PC-3 (cell line): Measurements from ENCODE around the gene TROAP. TPM values are rescaled to one million over a fixed set of nuclear protein-coding genes. Genes with fewer than 3 reads are reported as not detected.

Experiments used
- ATAC-seq: fragments of 200-7000 bp; cut with Tn5 transposase; 2 replicates; pipeline ENCODE4 v1.9.1; 2020; ENCODE audit warnings: mild to moderate bottlenecking, moderate library complexity
- BruUV-seq: library from RNA; stranded (reverse); fragments of 400-500 nt; replicated peaks from 2 replicates; lab custom pipeline; 2021; lab: Mats Ljungman, UMichigan
- CTCF ChIA-PET: fragments of 300-600 bp; sonication (Branson Sonifier 250); formaldehyde crosslinking; loops from one replicate; lab custom pipeline; 2022; ENCODE audit warnings: antibody characterized with exemption; lab: Charles Lee
- POLR2A ChIA-PET: fragments of 300-600 bp; sonication (Branson Sonifier 250); formaldehyde crosslinking; loops from one replicate; lab custom pipeline; 2022; ENCODE audit warnings: antibody characterized with exemption; ENCODE audit not compliant: unreplicated experiment; lab: Charles Lee
- DNase-seq: peaks from one replicate; pipeline ENCODE4 v3.0.0-alpha.2; 2015
- H2AFZ ChIP-seq: fragments of 300-600 bp; sonication (generic); 2 replicates; pipeline ENCODE4 v1.6.0; 2016; ENCODE audit warnings: antibody characterized with exemption, low read length
- H3F3A ChIP-seq: fragments of 300-600 bp; sonication (generic); one replicate; pipeline ENCODE4 v1.6.0; 2017; ENCODE audit warnings: antibody characterized with exemption, low read length, control low read depth, mild to moderate bottlenecking; ENCODE audit not compliant: unreplicated experiment
- H3K27ac ChIP-seq: fragments of 300-600 bp; sonication (generic); 2 replicates; pipeline ENCODE4 v1.5.1; 2016; ENCODE audit warnings: mild to moderate bottlenecking, low read length
- H3K27me3 ChIP-seq: fragments of 300-600 bp; sonication (generic); 2 replicates; pipeline ENCODE4 v1.6.1; 2016; ENCODE audit warnings: low read length, mixed read lengths
- H3K36me3 ChIP-seq: fragments of 300-600 bp; sonication (generic); 2 replicates; pipeline ENCODE4 v1.6.1; 2016; ENCODE audit warnings: low read depth, mixed run types, low read length, mixed read lengths
- H3K4me1 ChIP-seq: fragments of 300-600 bp; sonication (generic); 2 replicates; pipeline ENCODE4 v1.5.1; 2016; ENCODE audit warnings: low read length; ENCODE audit not compliant: insufficient read depth
- H3K4me2 ChIP-seq: fragments of 300-600 bp; sonication (generic); 2 replicates; pipeline ENCODE4 v1.6.0; 2016; ENCODE audit warnings: low read length
- H3K4me3 ChIP-seq: fragments of 300-600 bp; sonication (generic); 2 replicates; pipeline ENCODE4 v1.5.1; 2016; ENCODE audit warnings: mild to moderate bottlenecking, low read length, mixed read lengths
- H3K79me2 ChIP-seq: fragments of 300-600 bp; sonication (generic); 2 replicates; pipeline ENCODE4 v1.6.1; 2017; ENCODE audit warnings: low read length, mixed read lengths
- H3K9ac ChIP-seq: fragments of 300-600 bp; sonication (generic); 2 replicates; pipeline ENCODE4 v1.6.0; 2016; ENCODE audit warnings: mild to moderate bottlenecking, low read length
- H3K9me2 ChIP-seq: fragments of 300-600 bp; sonication (generic); replicated peaks from 2 replicates; pipeline ENCODE4 v1.6.1; 2016; ENCODE audit warnings: mixed run types, low read length, mixed read lengths
- H3K9me3 ChIP-seq: fragments of 300-600 bp; sonication (generic); 2 replicates; pipeline ENCODE4 v1.6.1; 2016; ENCODE audit warnings: low read length, mixed read lengths
- H4K20me1 ChIP-seq: fragments of 300-600 bp; sonication (generic); 2 replicates; pipeline ENCODE4 v1.6.1; 2016; ENCODE audit warnings: low read length, mixed read lengths
- CTCF ChIP-seq: fragments of 300-600 bp; sonication (generic); conservative IDR thresholded peaks from 2 replicates; pipeline ENCODE4 v1.5.1; 2017; ENCODE audit warnings: antibody characterized with exemption, low read depth, mild to moderate bottlenecking, low read length
- EZH2 ChIP-seq: fragments of 300-600 bp; sonication (generic); IDR thresholded peaks from one replicate; pipeline ENCODE4 v1.6.1; 2017; ENCODE audit warnings: antibody characterized with exemption, mild to moderate bottlenecking, low read length; ENCODE audit not compliant: unreplicated experiment
- EZH2phosphoT487 ChIP-seq: fragments of 300-600 bp; sonication (generic); IDR thresholded peaks from 2 replicates; pipeline ENCODE4 v1.6.1; 2018; ENCODE audit warnings: mild to moderate bottlenecking, antibody characterized with exemption, low read length, borderline replicate concordance
- intact Hi-C: fragments of 100-400 bp; cut with micrococcal nuclease; formaldehyde crosslinking; loops from 2 replicates; pipeline ENCODE4 v1.9.0; 2023
- total RNA-seq: library from RNA; depleted of rRNA; stranded (reverse); fragments of >200 nt; gene quantifications from 2 replicates; pipeline ENCODE4 v1.2.3, GENCODE V29; 2014

Gene TROAP
- total RNA-seq, 1 experiment from 2014 or later: 103 TPM

GRCh38 chr12:49338830-49339463, 15.9 kb downstream of the TROAP start:
- ChIA-PET CTCF (no interaction called here), POLR2A (interaction anchor here (0.6 kb wide), 1 partner anchor 15 kb away, joined by 7 read pairs; no protein-coding TSS in a partner anchor)
- Histone ChIP-seq H3K4me2 (no peak overlapping the region), H3F3A (no peaks in the 10 kb centered on the region), H3K9me2 (no peaks in the 10 kb centered on the region), H3K27ac (no peak overlapping the region), H3K9me3 (no peaks in the 10 kb centered on the region), H3K79me2 (no peaks in the 10 kb centered on the region), H3K36me3 (no peaks in the 10 kb centered on the region), H3K4me3 (no peak overlapping the region), H2AFZ (no peak overlapping the region), H4K20me1 (no peaks in the 10 kb centered on the region), H3K27me3 (no peaks in the 10 kb centered on the region), H3K9ac (no peak overlapping the region), H3K4me1 (peaks cover 8% of the 10 kb centered on the region; the same call in 1 of the 2 replicates)
- BruUV-seq: no TSS peak
- DNase-seq (no peak), ATAC-seq (no peak)
- TF ChIP-seq CTCF: no peak
- no peak for TF ChIP-seq EZH2
- TF ChIP-seq EZH2phosphoT487: no peak
- intact Hi-C loops: no loop called here

GRCh38 chr12:49339464-49339861, 16.4 kb downstream of the TROAP start:
- Histone ChIP-seq H3K27me3 (no peaks in the 10 kb centered on the region), H3K9ac (no peak overlapping the region), H3K4me2 (no peak overlapping the region), H3K4me3 (no peak overlapping the region), H4K20me1 (no peaks in the 10 kb centered on the region), H3K9me3 (no peaks in the 10 kb centered on the region), H3F3A (no peaks in the 10 kb centered on the region), H3K9me2 (no peaks in the 10 kb centered on the region), H3K4me1 (peaks cover 8% of the 10 kb centered on the region; the same call in 1 of the 2 replicates), H2AFZ (no peak overlapping the region), H3K36me3 (no peaks in the 10 kb centered on the region), H3K27ac (no peak overlapping the region), H3K79me2 (no peaks in the 10 kb centered on the region)
- TF ChIP-seq EZH2: no peak
- TF ChIP-seq EZH2phosphoT487: no peak
- no peak for TF ChIP-seq CTCF
- DNase-seq: no peak
- no TSS peak for BruUV-seq
- ChIA-PET POLR2A (no interaction called here), CTCF (no interaction called here)
- intact Hi-C loops: no loop called here
- no peak for ATAC-seq
